HT1080 (cell line): ENCODE data around the gene EXOC4. TPM values are rescaled to one million over a fixed set of nuclear protein-coding genes. Genes with fewer than 3 reads are reported as not detected.
"Not testable (repeated sequence)": the region's sequence is repeated elsewhere in the genome, so short reads cannot be mapped to it uniquely, and the experiment has no call there.

Experiments used
- DNase-seq: peaks from one replicate; pipeline ENCODE4 v3.0.0-alpha.2; 2015; ENCODE audit warnings: low read depth
- total RNA-seq: library from RNA; depleted of rRNA; stranded (reverse); fragments of >200 nt; shearing (Covaris generic); gene quantifications from 2 replicates; pipeline ENCODE4 v1.2.3, GENCODE V29; 2014

Gene EXOC4
- total RNA-seq, 1 experiment from 2014 or later: 39.3 TPM

DNA sequence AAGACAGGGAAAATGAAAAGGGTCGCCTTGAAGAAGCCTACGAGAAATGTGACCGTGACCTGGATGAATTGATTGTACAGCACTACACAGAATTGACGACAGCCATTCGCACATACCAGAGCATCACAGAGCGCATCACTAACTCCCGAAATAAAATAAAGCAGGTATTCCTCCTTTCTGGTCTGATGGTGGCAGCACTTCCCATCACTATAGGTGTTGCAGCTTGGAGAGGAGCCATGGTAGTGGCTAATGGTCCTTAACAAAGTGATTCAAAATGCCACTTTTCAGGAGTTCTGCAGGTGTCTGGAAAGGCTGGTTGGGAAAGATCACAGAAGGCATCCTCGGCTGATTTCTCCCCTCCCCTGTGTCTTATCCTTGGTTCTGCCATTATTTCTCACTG lies 22.1 kb downstream of the EXOC4 start:
- DNase-seq: no peak

DNA sequence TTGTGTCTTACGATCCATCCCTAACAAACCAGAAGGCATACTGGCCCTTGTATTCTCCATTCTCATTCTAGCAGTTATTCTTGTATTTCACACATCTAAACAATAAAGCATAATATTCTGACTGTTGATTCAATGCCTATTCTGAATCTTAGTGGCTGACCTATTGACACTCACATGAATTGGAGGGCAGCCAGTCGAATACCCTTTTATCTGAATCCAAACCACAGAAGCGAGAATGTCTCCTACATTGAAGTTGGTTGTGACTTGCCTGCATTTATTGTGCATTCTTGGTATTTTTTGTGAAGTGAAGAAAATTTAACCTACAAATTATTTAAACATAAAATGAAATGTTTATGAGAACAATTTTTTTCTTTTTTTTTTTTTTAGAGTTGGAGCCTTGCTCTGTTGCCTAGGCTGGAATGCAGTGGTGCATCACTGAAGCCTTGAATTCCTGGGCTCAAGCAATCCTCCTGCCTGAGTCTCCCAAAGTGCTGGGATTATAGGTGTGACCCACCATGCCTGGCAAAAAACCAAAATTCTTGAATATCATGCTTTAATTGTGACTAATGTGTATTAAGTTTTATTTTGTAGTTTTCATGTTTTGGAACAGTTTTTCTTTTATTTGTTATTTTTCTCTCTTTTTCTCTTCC lies 22.7 kb downstream of the EXOC4 start:
- no peak for DNase-seq

DNA sequence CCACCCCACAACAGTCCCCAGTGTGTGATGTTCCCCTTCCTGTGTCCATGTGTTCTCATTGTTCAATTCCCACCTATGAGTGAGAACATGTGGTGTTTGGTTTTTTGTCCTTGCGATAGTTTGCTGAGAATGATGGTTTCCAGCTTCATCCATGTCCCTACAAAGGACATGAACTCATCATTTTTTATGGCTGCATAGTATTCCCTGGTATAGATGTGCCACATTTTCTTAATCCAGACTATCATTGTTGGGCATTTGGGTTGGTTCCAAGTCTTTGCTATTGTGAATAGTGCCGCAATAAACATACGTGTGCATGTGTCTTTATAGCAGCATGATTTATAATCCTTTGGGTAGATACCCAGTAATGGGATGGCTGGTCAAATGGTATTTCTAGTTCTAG lies 26.1 kb downstream of the EXOC4 start:
- DNase-seq: not testable (repeated sequence)

DNA sequence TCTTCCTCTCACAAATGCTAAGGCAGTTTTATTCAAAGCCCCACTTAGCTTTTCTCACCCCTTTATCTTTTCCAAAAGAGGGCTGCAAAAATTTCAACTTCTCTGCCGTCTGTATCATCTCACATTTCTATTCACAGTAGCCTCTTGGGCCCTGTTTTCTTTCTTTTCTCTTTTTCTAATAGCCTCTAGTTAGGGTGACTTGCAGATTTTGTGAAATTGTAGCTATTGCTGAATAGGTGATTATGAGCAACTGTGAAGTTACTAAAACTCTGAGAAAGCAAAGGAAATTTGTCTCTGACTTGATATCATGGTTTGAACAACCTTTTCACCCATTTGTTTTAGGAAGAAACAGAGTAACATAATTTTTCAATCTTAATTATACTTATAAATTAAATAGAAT lies 29.2 kb downstream of the EXOC4 start:
- DNase-seq: no peak

DNA sequence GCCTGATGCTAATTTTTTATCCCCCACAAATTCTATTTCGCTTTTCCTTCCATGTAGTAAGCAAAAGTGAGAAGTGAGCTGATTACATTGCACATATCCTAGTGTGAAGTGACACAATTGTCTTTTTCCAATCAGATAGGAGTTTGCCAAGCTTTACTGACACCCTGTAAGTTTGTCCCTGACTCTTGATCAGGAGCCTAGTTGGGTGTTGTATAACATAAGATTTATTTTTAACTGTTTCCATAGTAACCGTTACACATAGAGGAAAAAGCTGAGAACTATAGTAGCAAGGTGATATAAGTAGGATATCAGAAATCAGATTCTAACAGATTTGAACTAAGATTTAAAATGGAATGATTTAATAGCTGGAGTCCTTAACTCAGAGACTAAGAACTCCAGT lies 31.2 kb downstream of the EXOC4 start:
- DNase-seq: no peak

DNA sequence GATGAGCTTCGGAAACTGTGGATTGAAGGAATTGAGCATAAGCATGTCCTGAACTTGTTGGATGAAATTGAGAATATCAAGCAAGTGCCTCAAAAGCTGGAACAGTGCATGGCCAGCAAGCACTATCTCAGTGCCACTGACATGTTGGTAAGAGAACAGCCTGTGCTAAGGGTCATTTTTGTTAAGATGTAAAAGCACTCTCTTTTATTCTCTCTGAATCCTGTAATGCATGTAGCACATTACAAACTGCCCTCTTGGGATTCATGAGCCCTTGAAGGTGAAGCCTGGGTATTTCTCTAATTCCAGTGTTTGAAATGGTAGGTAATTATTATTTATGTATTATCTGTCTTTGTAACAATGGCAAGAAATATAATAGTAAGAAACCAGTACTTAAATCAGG lies 36.1 kb downstream of the EXOC4 start:
- no peak for DNase-seq

DNA sequence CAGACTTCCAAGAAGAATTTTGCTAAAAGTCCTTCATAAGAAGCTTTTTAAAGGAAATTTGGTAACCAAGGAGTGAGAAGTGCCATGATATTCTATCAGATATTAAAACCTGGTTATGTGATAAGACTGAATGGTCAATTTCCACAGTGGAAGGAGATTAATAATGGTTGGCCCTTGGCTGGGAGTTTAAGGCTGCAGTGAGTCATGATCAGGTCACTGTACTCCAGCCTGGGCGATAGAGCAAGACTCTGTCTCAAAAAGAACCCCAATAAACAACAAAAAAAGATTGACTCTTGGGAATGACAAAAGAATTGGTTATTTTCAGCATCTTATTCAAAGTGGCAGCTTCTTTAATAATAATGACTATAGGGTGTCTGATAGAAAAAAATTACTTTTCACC lies 37.2 kb downstream of the EXOC4 start:
- peak; percentile 18 for DNase-seq

DNA sequence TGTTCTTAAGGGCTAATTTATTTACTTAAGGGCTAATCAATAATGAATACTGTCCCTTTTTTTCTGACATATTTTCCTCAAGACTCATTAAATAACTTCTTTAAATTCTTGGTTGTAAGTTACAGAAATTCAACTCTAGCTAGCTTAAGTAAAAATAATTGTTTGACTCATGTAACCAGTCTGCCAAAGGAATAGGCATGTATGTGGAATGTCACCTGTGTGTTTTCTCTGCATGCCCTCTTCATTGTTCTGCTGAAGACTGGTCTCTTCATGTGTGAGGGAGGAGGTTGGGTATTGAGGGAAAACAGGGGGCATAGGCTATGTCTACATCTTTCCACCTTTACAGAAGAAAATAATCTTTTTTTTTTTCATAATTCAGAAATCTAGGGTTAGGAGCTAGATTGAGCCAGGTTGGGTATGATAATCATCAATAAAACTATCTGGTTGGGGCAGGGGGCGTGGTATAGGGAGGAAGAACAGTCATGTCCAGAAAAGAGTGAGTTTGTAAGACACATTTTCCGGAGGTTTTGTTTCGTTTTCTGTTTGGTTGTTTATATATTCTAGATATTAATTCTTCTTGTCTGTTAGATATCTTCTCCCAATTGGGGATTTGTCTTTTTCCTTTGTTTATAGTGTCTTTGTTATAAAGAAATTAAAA lies 37.9 kb downstream of the EXOC4 start:
- DNase-seq: no peak

DNA sequence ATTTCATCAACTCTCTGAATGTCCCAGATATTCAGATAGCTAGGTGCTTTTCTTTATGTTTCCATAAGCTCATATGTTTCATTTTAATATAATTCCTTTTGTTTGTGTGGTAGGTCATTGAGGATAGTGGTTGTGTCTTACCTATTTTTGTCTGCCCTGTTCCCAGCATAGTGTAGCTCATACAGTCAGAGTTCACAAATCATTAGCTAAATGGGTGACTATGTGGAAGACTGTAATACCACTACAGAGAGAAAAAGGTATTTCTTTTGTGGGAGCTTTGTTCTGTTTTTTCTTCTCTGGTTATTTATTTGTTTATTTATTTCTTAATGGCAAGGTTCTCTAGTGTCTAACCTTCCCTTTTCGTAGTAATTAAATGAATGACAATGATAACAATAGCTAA lies 39.8 kb downstream of the EXOC4 start:
- DNase-seq: no peak

DNA sequence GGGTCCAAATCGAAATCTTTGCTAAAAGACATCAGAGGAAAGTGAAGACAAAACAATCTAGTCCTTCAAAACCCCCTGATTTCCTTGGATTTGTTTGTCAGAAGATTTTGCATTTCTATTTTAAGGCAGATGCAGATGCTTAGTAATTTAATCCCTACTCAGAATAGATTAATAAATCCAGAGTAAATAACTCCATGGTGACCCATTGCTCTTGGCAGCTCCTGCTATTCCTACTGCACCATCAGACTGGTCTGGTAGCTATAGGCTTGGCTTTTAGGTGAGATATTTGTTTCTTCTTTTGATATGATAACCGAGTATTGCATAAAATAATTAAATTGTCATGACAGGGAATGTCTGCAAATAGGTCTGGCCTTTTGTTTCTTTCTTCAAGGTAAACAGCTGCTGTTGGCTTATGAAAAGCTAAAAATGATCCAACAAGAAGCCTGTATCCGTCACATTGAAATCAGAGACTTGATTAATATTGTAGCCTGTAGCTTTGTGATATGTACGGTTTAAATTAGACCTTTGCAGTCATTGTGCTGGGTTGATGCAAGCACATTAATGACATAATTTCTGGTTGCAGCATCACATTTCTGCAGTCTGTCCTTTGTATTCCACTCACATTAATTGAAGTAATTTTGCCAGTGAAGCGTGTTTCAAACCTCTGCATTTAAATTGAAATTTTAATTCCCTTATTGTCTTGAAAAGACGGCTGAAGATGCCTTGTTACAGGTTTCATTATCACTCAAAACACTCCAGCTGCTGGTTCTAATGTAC lies 40.7 kb downstream of the EXOC4 start:
- DNase-seq: no peak

DNA sequence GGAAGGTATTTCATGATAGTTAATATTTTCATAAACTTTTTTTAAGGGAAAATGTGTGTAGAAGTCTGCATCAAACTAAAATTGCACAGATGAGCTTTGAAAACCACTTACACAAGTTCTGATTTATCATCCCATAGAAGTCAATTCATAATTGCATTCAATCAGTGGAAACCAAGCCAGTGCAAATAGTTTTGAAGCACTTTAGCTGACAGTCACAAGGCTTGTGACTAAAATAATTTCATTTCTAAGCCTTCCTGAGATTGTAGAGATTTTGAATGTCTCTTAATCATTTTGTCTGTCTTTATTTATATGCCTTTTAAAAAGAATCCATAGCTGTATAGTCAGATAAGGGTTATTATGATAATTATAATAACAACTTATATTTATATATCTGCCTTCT lies 41.4 kb downstream of the EXOC4 start:
- DNase-seq: no peak

DNA sequence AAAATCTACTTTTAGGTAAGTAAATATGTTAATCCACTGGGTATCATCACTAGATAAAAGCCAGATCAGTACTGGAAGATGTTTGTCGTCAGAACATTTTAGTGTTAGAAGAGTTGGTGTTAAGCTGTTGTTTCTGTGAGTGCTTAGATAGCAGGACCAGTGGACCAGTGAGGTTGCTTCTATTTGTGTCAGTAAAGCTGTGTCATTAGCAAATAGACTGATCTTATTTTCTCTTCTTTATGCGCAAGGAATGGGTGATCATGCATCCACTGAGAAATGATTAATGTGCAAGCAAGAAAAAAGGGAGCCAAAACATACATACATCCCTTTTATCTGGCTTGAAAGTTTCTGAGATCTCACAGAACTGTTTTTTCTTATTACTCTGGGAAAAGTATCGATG lies 42.6 kb downstream of the EXOC4 start:
- no peak for DNase-seq

DNA sequence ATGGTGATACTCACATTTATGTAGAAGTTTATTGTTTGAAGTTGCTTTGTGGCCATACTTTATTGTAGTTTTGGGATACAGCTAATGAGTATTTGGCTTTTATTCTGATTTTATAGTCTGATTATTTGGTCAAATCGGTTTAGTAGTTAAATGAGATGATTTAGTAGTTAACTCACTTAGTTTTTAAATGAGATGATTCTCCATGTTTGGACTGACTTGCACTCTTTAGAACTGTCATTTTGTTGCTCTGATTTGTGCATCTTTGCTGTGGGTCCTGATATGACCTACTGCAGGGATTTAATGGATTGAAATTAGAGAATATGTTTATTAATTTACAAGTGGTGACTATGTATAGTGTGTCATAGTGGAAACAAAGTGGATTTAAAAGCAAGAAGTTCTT lies 44.2 kb downstream of the EXOC4 start:
- DNase-seq: no peak

DNA sequence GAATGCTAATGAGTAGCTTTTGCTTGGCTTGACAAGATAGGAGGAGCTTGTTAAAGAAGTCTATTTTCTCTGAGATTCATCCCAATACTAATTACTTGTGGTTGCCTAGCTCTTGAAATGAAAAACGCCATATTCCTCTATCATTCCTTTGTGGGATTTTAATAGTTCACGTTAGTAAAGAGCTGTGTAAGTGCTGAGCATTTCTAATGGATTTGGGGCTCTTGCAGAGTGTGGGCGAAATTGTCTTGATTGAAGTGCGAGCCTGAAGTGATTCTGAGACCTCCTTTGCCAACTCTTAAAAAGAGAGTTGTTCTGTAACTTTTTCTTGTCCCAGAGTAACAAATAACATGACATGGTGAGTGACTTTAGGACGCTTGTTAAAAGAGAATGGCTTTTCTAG lies 45.2 kb downstream of the EXOC4 start:
- DNase-seq: no peak

DNA sequence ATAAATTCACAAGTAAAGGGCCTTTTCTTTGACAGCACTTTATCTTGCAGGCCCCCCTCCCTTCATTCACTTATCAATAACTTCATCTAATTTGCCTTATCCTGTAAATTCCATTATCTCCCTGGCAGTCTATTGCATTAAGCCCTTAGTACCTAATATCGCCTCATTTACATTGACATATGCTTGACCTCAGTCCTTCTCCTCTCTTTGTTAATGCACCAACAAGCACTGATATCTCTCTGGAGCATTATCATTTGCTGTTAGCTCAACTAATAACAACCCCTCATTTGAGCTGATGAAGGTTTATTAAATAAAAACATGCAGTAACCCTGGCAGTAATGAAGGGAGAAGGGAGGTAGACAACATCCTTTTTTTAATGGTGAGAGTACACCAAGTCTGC lies 46.8 kb downstream of the EXOC4 start:
- DNase-seq: no peak

DNA sequence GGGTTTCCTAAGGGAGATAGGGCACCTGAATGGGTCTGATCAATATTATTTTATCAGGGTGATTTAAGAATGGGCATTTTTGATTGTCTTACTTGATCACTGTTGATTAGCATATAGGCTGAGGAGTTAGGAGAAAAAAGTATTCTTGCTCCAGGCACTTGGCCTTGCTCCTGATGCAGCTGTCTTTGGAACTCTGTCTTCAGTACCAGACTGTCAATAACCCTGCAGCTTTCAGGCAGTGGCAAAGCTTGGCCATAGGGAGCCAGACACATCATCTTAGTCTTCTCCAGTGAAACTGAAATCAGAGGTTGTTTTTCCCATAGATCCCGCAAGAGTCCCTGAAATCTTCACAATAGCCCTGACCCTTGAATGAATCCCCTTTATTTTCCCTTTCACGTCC lies 47.2 kb downstream of the EXOC4 start:
- DNase-seq: no peak

DNA sequence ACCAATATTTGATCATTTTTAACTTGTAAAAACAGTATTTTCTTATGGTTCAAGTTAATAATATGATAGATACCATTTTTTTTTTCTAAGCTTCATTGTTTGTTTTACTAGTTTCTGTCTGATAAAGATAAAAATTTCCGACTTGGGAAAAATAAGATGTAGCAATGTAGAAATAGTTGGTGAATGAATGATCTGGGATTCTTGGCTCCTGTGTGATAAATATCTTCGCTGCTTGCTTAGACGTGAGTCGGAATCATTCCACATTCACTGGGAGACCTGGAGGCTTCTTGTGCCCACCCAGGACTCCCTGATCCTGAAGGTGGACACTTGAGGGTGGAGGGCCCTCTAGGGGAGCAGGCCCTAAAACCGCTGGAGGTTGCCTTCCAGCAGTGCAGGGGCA lies 47.9 kb downstream of the EXOC4 start:
- no peak for DNase-seq

DNA sequence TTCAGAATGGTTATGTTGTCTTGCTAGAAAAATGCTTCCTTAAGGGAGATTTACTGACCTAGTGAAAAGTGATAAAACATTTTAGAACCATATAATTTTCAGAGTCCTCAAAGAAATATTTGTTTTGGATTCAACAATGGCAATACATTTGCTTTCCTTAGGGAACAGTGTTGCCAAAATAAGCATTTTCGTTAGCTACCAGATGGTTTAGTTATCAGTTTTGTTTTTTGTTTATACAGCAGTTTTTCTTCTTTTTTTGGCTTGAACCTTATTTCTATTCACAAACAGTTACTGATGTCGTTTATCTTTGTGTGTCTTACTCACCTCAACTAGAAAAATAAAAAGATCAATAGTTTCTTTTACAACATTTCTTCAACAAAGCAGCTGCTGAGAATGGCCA lies 48.6 kb downstream of the EXOC4 start:
- DNase-seq: no peak

DNA sequence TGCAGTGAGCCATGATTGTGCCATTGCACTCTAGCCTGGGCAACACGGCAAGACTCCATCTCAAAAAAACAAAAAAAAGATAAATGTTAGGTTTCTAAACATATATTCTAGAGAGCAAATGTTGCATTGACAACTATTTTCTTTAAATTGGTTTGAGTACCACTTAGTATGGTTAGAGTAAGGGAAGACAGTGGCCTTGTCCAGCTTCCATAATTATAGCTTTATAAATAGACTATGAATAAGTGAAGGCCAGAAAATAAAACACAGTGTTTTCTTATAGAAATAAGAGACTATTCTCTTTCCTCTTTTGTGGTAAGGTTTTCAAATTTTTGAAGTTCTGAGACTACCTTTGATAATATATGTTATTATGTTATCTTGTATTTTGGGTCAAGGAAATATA lies 50.5 kb downstream of the EXOC4 start:
- no peak for DNase-seq

DNA sequence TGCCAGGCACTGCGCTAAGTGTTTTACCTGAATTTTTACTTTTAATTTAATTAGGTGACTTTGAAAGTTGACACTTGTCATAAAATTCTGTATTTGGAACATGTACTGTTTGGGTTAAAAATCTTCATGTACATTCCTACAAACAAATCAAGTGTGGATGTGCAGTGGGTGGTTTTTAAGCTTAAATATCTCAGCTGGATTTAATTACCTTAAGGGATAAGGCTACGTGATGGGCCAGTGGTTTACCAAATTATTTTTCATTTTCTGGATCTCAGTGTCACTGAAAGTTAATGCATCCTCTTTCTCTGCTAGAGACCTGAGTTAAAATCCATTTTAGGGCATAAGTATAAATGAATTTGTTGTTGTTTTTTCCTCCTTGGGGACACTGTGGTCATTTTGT lies 51.1 kb downstream of the EXOC4 start:
- DNase-seq: no peak

DNA sequence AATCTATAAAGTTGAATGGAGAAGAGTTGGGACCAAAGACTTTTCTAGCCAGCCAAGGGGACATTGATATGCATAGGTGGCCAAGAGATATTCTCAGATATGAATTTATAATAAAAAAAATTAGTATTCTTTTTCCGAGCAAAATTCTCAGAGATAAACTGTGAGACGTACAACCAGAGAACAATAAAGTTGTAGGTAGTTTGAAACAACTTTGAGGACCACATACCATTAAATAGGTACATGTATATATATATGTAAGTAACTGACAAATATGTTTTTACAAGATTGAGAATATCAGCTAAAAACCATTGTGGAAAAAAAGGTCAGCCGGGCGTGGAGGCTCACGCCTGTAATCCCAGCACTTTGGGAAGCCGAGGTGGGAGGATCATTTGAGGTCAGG lies 56.5 kb downstream of the EXOC4 start:
- no peak for DNase-seq

DNA sequence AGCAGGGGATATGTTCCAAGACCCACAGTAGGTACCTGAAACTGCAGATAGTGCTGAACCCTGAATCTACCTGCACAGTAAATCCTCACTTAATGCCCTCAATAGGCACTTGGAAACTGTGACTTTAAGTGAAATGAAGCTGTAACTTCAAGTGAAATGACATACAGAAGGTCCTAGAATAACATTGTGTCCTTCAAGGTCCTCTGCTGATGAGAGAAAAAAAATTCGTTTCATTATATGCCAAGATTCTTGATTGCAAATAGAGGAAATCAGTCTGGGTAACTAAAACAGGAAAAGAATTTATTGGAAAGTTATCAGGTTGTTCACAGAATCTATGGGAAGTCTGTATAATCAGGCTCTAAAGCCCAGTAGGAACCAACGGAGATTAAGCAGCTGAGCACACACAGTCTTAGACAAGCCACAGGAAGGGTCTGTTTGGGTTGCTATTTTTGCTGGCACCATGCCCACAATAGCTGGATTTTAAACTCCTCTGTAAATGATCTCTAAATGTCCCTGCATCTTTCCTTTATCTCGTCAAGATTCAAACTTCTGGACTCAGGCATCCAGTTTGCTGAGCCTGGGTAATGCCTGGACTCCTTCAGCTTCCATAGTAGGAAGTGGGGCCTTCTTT lies 57.5 kb downstream of the EXOC4 start:
- no peak for DNase-seq
